WERI-Rb-1 (cell line): Measurements from ENCODE around the gene KDM7A.

ENCODE experiments used
- DNase-seq: peaks from one replicate; pipeline ENCODE4 v3.0.0-alpha.2; 2020
- H3K27ac ChIP-seq: fragments of 250-450 bp; sonication (Bioruptor Pico); 2 replicates; pipeline ENCODE4 v1.5.1; 2020; ENCODE audit warnings: mild to moderate bottlenecking, moderate library complexity
- H3K27me3 ChIP-seq: fragments of 250-450 bp; sonication (Bioruptor Pico); 2 replicates; pipeline ENCODE4 v1.5.1; 2021; ENCODE audit warnings: mild to moderate bottlenecking, low read depth, moderate library complexity; ENCODE audit not compliant: insufficient read depth, severe bottlenecking
- H3K36me3 ChIP-seq: fragments of 250-450 bp; sonication (Bioruptor Pico); 2 replicates; pipeline ENCODE4 v1.5.1; 2020; ENCODE audit warnings: mild to moderate bottlenecking, moderate library complexity
- H3K4me3 ChIP-seq: 2 replicates; pipeline ENCODE4 v1.5.1; 2011; ENCODE audit warnings: low read depth, mild to moderate bottlenecking, control low read depth, low read length
- H3K9me3 ChIP-seq: fragments of 250-450 bp; sonication (Bioruptor Pico); 2 replicates; pipeline ENCODE4 v1.5.1; 2021; ENCODE audit warnings: mild to moderate bottlenecking, moderate library complexity; ENCODE audit not compliant: severe bottlenecking
- TF ChIP-seq, protein P1 (sequence below): IDR thresholded peaks from 2 replicates; pipeline ENCODE4 v1.5.1; 2011; ENCODE audit warnings: low read depth, mild to moderate bottlenecking, control low read depth, inconsistent platforms, low read length

The KDM7A gene

DNA sequence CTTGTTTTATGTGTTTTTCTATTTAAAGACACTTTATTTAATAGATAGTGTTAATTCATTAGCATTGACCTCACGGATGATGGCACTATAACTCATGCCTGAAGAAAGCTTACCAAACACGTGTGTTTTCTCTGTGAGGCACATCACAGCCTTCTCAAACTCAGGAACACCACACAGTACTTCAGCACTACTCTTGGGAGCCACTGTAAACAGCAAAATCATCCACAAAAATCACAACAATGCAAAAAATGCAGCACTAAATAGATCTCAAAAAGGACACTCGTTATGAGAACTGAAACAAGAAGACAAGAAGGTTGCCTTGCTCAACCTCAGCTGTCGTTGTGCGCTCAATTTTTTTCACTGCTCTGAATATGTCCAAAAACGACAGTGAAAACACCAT is 102.0 kb downstream of the KDM7A start:
- Histone ChIP-seq H3K27me3 (no peaks in the 10 kb centered on the region), H3K4me3 (no peak overlapping the region), H3K9me3 (no peaks in the 10 kb centered on the region), H3K36me3 (no peaks in the 10 kb centered on the region), H3K27ac (no peak overlapping the region)
- TF ChIP-seq, protein P1, sequence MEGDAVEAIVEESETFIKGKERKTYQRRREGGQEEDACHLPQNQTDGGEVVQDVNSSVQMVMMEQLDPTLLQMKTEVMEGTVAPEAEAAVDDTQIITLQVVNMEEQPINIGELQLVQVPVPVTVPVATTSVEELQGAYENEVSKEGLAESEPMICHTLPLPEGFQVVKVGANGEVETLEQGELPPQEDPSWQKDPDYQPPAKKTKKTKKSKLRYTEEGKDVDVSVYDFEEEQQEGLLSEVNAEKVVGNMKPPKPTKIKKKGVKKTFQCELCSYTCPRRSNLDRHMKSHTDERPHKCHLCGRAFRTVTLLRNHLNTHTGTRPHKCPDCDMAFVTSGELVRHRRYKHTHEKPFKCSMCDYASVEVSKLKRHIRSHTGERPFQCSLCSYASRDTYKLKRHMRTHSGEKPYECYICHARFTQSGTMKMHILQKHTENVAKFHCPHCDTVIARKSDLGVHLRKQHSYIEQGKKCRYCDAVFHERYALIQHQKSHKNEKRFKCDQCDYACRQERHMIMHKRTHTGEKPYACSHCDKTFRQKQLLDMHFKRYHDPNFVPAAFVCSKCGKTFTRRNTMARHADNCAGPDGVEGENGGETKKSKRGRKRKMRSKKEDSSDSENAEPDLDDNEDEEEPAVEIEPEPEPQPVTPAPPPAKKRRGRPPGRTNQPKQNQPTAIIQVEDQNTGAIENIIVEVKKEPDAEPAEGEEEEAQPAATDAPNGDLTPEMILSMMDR, result no peak
- no peak for DNase-seq

- DNase-seq, result no peak
- H3K27ac ChIP-seq, result no peak overlapping the region
- no peaks in the 10 kb centered on the region for H3K36me3 ChIP-seq
- no peaks in the 10 kb centered on the region for H3K27me3 ChIP-seq
- peaks cover 2% of the 10 kb centered on the region for H3K9me3 ChIP-seq
- TF ChIP-seq, protein P1, result no peak
- H3K4me3 ChIP-seq, result no peak overlapping the region
Observed at GRCh38 chr7:140070546-140070945, 106.2 kb downstream of the KDM7A start.

DNA sequence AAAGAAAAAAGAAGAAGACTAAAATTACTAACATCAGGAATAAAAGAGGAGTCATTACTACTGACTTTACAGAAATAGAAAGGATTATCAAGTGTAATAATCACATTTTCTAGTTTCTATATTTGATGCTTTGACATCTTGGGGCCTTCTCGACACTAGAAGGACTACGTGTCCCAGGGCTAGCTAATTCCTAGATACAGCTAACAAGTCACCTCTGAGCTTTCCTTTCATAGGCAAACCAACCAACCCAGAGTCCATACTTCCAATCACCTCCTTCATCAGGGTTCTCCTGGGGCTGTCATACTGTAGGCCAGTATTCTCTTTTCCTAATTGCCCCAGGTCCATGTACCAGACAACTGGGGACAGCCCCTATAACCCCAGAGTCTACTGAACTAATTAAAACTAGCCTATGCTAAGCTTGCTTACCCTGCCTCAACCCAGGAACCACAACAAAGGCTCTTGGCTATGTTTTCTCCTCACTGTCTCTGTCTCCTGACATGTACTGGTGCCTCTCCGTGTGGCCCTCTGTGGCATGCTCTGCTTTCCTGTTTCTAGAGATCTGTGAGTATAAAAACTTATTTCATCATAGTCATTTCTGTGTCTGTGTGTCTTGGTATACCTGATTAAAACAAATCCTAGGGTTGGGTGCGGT is 107.4 kb downstream of the KDM7A start:
- H3K27ac ChIP-seq, result no peak overlapping the region
- no peaks in the 10 kb centered on the region for H3K36me3 ChIP-seq
- no peaks in the 10 kb centered on the region for H3K27me3 ChIP-seq
- peaks cover 2% of the 10 kb centered on the region for H3K9me3 ChIP-seq
- no peak for DNase-seq
- TF ChIP-seq, protein P1, result no peak
- no peak overlapping the region for H3K4me3 ChIP-seq

DNA sequence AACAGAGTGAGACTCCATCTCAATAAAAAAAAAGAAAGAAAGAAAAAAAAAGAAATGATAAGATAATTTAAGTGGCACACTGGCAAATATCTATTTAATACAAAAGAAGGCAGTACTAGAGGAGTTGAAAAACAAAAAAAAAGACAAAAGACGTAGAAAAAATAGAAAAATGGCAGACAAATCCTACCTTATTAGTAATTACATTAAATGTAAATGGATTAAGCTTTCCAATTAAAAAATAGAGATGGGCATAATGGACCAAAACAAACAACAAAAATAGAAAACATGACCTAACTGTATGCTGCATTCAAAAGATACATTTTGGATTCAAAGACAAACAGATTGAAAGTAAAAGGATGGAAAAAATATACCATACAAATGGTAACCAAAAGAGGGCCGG is 108.8 kb downstream of the KDM7A start:
- DNase-seq, result no peak
- Histone ChIP-seq H3K27ac (no peak overlapping the region), H3K27me3 (no peaks in the 10 kb centered on the region), H3K36me3 (no peaks in the 10 kb centered on the region), H3K4me3 (no peak overlapping the region), H3K9me3 (peaks cover 2% of the 10 kb centered on the region)
- TF ChIP-seq, protein P1, result no peak

- Histone ChIP-seq H3K4me3 (no peak overlapping the region), H3K27ac (no peak overlapping the region), H3K27me3 (no peaks in the 10 kb centered on the region), H3K9me3 (peaks cover 2% of the 10 kb centered on the region), H3K36me3 (no peaks in the 10 kb centered on the region)
- no peak for DNase-seq
- TF ChIP-seq, protein P1, result no peak
Observed at GRCh38 chr7:140067052-140067451, 109.7 kb downstream of the KDM7A start.
